GM18951 (cell line): ENCODE data around the gene CMTM6.
"Not testable (repeated sequence)": the region's sequence is repeated elsewhere in the genome, so short reads cannot be mapped to it uniquely, and the experiment has no call there.

Experiments
- POLR2A ChIP-seq: IDR thresholded peaks from 4 replicates; pipeline ENCODE4 v1.6.1; 2011; ENCODE audit warnings: mild to moderate bottlenecking; ENCODE audit not compliant: insufficient read length, insufficient read depth; ENCODE audit errors: extremely low read depth
- in situ Hi-C: fragments of 300-500 bp; cut with MboI; formaldehyde crosslinking; loops from one replicate; pipeline ENCODE4 v1.12.0; 2022; ENCODE audit warnings: low sequenced_read_pairs, mixed read lengths, inconsistent platforms; ENCODE audit not compliant: unreplicated experiment

CMTM6 gene

DNA sequence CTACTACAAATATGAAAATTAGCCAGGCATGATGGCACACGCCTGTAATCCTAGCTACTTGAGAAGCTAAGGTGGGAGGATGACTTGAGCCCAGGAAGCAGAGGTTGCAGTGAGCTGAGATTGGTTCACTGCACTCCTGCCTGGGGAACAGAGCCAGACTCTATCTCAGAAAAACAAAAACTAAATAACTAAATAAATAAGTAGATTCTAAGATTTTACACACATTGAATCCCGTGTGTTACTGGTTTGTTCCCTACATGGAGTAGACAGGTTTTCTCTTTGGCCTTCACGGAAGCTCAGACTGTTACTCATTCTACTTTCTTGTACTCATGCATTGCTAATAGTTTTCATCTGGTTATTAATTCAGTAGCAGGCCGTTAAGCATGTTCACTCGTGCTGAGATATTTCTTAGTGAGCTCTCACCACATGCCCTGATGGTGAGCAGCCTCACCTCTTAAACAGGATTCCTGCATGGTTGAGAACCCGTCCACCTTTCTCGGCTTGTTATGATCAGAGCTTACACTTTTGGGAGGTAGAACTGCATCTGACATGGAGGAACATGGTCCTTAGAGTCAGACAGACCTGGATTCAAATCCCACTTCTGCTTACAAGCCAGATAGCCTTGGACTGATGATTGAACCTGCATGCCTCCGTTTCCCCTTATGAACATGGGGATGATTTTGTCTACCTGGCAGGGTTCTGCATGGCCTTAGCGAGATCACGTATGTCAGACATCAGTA, 61.9 kb downstream of the CMTM6 start:
- TF ChIP-seq POLR2A, result no peak
- in situ Hi-C loops, result no loop called here

DNA sequence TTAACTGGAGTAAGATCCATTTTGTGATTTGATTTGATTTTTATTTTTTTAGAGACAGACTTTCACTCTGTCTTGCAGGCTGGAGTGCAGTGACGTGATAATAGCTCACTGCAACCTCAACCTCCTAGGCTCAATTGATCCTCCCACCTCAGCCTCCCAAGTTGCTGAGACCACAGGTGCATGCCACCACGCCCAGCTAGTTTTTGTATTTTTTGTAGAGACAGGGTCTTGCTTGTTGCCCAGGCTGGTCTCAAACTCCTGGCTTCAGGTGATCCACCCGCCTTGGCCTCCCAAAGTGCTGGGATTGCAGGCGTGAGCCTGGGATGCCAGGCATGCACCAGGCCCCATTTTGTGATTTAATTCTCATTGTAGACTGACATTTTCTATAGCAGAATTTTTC, 63.2 kb downstream of the CMTM6 start:
- in situ Hi-C loops, result not testable (repeated sequence)

DNA sequence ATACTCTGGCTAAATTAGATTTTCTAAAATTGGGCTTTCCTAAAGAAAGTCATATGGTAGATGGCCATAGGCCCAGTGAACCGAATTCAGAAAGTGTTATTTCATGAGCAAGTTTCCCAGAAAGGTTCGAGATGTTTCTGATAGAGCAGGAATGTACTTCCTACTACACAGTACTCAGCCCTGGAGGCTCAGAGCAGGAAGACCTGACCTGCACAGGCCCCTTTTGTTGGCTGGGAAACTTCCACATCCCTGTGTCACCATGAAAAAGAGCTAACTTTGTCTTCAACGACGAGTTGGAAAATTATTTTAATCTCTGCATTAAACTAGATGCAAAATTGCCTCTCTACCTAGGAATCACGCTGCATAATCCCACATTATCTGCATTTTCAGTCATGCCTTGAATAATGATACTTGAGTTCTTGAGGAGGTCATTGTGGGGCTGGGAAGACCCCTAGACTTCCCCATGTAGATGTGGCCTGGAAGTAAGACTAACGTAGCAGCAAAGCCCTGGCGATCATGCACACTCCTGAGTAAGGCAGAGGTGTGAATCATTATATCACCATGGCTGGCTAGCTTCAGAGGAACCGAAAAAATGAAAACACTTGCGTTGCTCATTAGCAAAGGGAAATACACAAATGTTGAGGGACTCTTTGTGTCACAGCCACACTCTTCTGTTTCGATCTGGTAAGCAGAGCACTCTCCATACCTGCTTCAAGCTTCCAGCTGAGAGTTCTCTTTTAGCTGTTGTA, 63.9 kb downstream of the CMTM6 start:
- in situ Hi-C loops, result no loop called here
- no peak for TF ChIP-seq POLR2A

DNA sequence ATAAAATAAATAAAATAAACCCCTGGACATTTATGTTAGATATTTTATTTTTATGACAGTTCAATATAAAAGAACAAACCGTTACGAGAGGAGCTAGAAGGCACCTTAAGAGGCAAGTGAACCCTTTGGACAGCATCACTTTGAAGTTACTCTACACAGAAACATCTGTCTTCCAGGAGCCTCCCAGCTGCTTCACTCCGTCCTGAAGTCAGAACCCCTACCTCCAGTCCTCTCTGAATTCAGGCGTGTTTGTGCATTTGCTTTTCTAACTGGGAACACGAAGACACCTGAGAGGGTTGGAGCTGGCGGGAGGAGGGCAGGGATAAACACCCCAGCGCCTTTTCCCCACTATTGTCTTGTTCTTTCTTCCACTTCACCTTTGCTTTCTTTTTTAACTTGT, 64.8 kb downstream of the CMTM6 start:
- in situ Hi-C loops, result no loop called here
- TF ChIP-seq POLR2A, result no peak

DNA sequence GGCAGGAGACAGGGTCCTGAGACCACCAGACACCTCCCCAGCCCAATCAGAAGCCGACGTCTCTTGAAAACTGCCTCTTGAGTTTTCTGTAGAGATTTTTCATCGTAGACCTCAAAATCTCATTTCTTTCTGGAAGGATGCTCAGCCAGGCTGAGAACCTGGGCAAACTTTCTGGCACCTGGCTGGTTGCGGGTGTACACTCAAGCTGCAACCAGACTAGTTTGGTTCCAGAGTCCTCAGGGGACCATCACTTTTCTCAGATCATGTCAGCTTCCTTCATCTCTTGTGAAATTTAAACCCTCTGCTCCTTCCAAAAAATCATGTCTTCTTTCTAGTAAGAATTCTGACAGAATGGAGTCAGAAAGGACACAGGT, 65.8 kb downstream of the CMTM6 start:
- TF ChIP-seq POLR2A, result no peak
- in situ Hi-C loops, result no loop called here

DNA sequence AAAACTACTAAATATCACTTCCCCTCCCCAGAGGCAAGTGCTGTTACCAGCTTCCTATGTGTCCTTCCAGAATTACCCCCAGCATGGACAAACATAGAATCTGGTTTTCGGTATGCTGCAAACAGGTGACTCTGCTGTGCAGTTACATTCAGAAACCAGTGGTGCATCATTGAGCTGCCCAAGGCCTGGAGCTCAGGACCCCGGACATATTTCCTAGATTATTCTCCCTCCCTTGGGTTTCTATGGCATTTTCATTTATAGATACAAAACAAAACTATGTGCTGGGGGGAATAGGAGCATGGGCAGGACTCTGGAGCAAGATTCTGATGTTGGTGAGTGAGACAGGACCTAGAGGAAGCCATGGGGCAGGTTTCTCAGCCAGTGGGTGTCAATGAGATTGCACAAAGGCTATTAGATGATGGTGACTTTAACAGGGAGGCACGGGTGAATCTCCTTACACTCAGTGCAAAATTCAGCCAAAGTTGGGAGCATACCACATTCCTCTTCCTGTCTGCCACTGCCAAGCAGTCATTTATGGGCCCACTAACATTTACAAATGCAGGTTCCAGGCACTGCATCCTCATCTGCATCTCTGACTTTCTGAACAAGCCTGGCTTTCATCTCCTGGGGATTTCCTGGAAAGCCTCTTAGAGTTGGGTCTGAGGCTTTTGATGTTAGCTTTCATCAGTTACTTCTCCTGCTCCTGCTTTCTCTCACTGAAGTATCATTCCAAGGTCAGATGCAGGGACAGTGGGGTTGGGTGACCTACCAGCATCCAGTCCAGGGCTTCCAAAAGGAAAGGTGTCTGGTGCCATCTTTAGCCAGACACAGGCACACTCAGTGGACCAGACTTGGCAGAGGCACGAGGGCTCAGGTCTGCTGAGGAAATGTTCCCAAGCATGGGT, 66.5 kb downstream of the CMTM6 start:
- no peak for TF ChIP-seq POLR2A
- in situ Hi-C loops, result no loop called here

DNA sequence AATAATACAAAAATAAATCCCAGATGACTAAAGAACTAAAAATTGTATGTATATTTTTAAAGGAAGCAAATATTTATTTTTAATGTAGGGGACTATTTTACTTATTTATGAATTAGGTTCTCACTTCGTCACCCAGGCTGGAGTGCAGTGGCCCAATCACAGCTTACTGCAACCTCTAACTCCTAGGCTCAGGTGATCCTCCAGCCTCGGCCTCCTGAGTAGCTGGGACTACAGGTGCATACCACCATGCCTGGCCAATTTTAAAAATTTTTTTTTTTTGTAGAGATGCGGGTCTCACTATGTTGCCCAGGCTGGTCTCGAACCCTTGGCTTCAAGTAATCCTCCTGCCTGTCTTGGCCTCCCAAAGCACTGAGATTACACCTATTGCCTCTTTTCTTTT, 68.4 kb downstream of the CMTM6 start:
- no peak for TF ChIP-seq POLR2A
- in situ Hi-C loops, result no loop called here

DNA sequence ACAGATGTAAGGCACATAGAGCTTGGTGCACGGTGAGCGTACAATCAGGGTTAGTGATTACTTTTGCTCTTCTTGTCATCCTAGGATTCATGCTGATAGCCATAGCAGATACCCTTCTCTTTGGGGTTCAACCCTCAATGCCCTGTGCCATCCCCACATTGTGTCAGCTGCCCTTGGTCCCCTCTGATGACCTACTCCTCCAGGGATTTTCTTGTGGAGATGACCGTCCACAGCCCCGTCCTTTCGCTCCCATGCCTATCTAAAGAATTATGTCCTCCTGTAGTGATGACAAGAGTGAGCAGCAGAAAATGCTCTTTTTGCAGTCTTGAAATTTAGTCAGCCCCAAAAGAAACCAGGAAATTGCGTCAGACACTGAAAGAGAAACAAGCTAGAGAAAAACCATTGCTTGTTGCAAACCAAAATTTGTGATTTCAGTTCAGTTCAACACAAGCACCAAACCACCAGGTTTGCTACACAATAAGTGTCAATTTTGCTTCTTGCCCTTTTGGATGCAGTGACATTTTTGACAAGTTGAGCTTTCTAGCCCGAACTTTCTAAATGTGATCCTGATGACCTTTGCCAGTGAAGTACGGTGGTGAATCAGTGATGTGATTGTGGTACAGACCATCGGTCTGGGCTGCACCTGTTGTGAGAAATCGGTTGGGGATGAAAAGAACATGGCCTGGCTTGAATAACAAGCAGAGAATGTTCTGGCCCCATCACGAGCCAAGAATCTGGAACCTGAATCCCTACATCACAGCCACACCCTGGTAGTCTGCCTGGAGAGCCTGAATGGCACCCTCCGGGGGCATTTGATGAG, 69.7 kb downstream of the CMTM6 start:
- no peak for TF ChIP-seq POLR2A
- in situ Hi-C loops, result no loop called here

DNA sequence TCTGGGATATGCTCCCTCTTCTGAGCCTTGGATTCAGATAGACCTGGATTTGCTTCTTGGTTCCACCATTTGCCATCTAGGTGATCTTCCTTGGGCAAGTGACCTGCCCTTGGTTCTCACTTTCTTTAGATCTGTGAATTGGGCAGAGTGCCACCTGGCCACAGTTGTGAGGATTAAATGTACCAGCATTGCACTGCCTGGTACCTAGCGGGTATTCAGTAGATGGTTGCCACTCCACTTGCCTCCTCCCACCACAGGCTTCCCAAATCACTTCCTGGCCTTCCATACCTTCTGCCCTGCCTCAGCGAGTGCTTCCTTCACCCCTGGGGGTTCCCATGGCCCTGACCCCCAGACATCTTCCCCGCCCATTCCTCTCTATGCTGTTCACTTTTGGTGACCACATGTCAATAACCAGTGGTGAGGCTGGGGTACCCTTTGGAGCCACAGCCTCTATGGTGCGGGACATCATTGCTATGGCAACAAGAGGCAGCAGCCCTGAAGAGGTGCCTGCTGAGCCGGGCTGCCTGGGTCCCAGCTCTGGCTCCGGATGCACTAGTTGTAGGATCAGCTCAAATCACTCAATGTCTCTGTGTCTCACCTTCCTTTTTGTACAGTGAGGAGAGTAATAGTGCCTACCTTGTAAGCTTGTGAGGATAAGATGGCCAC, 70.5 kb downstream of the CMTM6 start:
- in situ Hi-C loops, result no loop called here
- no peak for TF ChIP-seq POLR2A

DNA sequence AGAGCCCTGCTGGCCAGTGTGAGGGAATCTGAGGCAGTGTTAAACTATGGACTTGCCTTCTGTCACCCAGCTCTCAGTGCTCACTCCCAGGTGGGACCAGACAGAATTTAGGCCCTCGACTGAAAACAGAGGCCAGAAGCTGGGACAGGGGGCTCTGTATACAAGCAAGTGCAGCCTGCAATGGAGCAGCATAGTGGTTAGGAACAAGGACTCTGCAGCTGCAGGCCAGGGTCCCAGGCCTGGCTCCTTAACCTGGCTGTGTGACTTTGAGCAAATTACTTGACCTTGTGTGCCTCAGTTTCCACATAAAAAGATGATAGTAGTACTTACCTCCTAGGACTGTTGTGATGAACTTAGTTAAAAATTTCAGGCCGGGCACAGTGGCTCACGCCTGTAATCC, 71.2 kb downstream of the CMTM6 start:
- no peak for TF ChIP-seq POLR2A
- in situ Hi-C loops, result no loop called here
